ENCODE data around the gene MUC5B.
"Not testable (repeated sequence)": the region's sequence is repeated elsewhere in the genome, so short reads cannot be mapped to it uniquely, and the experiment has no call there.

Gene MUC5B, protein sequence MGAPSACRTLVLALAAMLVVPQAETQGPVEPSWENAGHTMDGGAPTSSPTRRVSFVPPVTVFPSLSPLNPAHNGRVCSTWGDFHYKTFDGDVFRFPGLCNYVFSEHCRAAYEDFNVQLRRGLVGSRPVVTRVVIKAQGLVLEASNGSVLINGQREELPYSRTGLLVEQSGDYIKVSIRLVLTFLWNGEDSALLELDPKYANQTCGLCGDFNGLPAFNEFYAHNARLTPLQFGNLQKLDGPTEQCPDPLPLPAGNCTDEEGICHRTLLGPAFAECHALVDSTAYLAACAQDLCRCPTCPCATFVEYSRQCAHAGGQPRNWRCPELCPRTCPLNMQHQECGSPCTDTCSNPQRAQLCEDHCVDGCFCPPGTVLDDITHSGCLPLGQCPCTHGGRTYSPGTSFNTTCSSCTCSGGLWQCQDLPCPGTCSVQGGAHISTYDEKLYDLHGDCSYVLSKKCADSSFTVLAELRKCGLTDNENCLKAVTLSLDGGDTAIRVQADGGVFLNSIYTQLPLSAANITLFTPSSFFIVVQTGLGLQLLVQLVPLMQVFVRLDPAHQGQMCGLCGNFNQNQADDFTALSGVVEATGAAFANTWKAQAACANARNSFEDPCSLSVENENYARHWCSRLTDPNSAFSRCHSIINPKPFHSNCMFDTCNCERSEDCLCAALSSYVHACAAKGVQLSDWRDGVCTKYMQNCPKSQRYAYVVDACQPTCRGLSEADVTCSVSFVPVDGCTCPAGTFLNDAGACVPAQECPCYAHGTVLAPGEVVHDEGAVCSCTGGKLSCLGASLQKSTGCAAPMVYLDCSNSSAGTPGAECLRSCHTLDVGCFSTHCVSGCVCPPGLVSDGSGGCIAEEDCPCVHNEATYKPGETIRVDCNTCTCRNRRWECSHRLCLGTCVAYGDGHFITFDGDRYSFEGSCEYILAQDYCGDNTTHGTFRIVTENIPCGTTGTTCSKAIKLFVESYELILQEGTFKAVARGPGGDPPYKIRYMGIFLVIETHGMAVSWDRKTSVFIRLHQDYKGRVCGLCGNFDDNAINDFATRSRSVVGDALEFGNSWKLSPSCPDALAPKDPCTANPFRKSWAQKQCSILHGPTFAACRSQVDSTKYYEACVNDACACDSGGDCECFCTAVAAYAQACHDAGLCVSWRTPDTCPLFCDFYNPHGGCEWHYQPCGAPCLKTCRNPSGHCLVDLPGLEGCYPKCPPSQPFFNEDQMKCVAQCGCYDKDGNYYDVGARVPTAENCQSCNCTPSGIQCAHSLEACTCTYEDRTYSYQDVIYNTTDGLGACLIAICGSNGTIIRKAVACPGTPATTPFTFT (N-terminal part only)
- total RNA-seq: 0 reads per million in 2 donors

- DNase-seq: no peak
Measured at GRCh38 chr11:1222491-1223345, at the start of gene MUC5B. TSS of gene MUC5B (plus strand) at chr11:1223066. CDS start at chr11:1223124, 58 bp downstream.

DNA sequence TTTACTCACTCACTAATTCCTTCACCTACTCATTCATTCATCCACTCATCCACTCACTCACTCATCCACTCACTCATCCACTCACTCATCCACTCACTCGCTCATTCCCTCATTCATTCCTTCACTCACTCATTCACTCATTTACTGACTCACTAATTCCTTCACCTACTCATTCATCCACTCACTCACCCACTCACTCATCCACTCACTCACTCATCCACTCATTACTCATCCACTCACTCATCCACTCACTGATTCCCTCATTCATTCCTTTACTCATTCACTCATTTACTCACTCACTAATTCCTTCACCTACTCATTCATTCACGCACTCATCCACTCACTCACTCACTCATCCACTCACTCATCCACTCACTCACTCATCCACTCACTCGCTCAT lies 49.5 kb upstream of the MUC5B start:
- not testable (repeated sequence) for DNase-seq

DNA sequence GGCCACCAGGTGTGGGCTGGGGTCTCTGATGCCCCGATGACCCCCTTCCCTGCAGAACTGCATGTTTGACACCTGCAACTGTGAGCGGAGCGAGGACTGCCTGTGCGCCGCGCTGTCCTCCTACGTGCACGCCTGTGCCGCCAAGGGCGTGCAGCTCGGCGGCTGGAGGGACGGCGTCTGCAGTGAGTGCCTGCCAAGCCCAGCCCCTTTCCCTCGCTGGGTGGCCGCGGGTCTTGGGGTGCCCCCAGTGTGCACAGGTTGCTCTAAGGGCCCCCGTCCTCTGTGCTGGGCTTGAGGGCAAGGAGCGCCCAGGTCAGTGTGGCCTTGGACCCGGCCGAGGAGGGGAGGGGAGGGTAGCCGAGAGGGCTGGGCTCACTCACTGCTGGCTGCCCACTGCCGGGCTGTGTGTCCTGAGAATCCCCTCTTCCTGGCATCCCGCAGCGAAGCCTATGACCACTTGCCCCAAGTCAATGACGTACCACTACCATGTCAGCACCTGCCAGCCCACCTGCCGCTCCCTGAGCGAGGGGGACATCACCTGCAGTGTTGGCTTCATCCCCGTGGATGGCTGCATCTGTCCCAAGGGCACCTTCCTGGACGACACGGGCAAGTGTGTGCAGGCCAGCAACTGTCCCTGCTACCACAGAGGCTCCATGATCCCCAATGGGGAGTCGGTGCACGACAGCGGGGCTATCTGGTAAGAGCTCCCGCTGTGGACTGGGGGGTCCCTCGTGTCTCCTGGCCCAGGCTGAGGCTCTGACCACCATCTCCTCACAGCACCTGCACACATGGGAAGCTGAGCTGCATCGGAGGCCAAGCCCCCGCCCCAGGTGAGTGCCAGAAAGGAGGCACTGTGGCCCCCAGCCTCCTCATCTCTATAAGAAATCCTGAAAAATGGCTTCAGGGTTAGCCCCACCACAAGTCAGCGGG lies 48.2 kb upstream of the MUC5B start:
- DNase-seq: no peak

DNA sequence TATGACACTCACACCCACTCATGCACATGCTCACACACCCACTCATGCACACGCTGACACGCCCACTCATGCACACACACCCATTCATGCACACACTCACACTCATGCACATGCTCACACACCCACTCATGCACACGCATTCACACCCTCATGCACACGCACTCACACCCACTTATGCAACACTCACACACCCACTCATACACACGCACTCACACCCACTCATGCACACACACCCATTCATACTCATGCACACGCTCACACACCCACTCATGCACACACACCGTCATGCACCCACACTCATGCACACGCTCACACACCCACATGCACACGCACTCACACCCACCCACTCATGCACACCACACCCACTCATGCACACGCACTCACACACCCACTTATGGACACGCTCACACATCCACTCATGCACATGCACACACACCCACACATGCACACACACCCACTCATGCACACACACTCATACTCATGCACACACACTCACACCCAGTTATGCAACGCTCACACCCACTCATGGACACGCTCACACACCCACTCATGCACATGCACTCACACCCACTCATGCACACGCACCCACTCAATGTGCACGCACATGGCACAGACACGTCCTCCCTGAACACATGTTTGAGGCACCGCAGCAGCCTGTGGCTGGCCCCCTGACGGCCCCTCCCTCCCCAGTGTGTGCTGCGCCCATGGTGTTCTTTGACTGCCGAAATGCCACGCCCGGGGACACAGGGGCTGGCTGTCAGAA lies 47.2 kb upstream of the MUC5B start:
- no peak for DNase-seq

DNA sequence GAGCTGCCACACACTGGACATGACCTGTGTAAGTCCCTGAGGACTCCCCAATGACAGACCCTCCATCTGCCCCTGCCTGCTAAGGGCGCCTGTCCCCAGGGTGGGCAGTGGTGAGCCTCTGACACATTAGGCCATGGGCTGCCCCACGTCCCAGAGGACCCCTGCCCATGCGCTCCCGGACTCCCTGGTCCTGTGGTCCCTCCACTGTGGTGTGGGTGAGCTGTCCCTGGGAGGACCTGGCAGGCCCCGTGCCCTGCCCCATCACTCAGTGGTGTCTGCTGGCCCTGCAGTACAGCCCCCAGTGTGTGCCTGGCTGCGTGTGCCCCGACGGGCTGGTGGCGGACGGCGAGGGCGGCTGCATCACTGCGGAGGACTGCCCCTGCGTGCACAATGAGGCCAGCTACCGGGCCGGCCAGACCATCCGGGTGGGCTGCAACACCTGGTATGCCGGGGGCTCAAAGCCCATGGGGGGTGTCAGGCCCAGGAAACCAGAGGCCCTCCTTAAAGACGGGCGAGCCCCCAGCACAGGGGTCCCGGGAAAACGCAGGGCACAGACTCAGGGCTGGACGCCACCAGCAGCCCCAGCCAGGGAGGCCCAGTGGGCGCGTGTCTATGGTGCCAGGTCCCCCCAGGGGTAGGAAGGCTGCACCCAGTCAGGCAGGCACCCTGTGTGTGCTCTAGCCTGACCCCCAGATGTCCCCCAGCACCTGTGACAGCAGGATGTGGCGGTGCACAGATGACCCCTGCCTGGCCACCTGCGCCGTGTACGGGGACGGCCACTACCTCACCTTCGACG lies 46.4 kb upstream of the MUC5B start:
- DNase-seq: no peak

GRCh38 chr11:1177020-1177770 lies 45.7 kb upstream of the MUC5B start:
- no peak for DNase-seq

DNA sequence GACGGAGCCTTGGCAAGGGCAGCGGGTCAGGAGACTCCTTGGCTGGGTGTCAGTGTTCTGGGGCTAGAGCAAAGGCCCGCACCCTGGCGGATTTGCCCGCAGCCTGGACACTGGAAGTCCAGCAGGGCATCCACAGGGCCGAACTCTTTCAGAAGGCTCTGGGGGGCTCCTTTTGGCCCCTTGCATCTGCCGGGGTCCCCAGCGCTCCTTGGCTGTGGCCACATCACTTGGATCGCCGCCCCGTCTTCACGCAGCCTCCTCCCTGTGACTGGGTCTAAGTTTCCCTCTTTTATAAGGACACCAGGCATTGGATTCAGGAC lies 45.1 kb upstream of the MUC5B start:
- no peak for DNase-seq

DNA sequence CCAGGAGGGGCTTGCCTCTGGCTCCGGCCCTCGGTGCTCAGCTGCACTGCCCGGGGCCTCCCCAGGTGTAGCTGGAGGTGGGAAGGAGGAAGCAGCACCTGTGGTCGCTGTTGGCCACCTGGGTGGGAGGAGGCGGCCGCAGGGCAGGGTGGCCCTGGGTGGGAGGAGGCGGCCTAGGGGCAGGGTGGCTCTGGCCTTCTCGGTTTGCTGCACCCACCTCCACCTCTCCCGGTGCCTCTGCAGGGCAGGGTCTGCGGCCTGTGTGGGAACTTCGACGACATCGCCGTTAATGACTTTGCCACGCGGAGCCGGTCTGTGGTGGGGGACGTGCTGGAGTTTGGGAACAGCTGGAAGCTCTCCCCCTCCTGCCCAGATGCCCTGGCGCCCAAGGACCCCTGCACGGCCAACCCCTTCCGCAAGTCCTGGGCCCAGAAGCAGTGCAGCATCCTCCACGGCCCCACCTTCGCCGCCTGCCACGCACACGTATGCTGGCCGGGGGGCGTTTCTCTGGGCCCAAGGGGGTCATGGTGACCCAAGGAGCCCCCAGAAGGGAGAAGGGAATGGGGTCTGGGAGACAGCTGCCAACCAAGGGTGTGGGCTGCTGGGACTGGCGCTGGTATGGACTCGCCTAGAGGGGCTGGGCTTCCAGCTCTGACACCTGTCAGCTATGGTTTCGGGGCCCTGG lies 44.5 kb upstream of the MUC5B start:
- DNase-seq: no peak

DNA sequence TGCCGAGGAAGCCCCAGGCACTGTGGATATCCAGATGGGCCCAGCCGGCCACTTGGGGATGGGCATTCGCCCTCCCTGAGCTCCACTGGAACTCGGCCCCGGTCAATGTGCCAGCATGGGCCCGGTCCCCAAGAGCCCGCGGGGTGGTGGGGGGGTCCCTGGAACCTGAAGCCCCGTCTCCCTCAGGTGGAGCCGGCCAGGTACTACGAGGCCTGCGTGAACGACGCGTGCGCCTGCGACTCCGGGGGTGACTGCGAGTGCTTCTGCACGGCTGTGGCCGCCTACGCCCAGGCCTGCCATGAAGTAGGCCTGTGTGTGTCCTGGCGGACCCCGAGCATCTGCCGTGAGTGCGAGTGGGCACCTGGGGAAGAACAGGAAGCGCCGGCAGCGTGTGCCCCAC lies 44.0 kb upstream of the MUC5B start:
- no peak for DNase-seq

GRCh38 chr11:1179641-1180040 lies 43.2 kb upstream of the MUC5B start:
- DNase-seq: no peak

- DNase-seq: no peak
Measured at GRCh38 chr11:1180171-1180570, 42.7 kb upstream of the MUC5B start.

DNA sequence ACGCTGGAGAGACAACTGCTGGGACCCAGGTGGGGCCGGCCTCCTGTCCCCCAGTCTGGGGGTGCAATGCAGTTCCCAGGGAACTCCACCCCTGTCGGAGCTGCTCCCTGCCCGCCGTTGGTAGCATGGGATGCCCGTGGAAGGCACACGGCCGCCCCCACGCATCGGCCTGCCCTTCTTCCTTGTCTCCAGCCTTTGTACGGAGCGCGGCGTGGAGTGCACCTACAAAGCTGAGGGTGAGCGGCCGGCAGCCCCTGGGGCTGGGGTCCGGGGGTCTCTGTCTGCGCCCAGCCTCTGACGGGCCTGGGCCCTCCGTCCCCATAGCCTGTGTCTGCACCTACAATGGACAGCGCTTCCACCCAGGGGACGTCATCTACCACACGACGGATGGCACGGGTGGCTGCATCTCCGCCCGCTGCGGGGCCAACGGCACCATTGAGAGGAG lies 41.9 kb upstream of the MUC5B start:
- no peak for DNase-seq

DNA sequence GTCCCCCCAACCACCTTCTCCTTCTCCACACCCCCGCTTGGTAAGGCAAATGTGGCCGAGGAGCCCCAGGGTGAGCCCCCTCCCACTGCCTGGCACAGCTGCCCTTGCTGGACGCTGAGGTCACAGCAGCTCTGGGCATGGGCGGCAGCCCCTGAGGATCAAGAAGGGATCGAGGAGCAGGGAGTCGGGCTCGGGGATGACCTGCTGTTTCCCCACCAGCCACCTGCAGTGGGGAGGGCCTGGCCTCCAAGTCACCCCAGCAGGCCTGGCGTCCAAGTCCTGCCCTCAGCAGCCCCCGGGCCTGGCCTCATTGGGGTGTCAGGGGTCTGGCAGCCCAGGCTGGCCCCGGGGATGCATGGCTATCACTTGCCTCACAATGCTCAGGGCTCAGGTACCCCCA lies 41.4 kb upstream of the MUC5B start:
- DNase-seq: no peak

GRCh38 chr11:1181853-1182535 lies 40.9 kb upstream of the MUC5B start:
- DNase-seq: no peak

- not testable (repeated sequence) for DNase-seq
Measured at GRCh38 chr11:1184139-1184538, 38.7 kb upstream of the MUC5B start.

DNA sequence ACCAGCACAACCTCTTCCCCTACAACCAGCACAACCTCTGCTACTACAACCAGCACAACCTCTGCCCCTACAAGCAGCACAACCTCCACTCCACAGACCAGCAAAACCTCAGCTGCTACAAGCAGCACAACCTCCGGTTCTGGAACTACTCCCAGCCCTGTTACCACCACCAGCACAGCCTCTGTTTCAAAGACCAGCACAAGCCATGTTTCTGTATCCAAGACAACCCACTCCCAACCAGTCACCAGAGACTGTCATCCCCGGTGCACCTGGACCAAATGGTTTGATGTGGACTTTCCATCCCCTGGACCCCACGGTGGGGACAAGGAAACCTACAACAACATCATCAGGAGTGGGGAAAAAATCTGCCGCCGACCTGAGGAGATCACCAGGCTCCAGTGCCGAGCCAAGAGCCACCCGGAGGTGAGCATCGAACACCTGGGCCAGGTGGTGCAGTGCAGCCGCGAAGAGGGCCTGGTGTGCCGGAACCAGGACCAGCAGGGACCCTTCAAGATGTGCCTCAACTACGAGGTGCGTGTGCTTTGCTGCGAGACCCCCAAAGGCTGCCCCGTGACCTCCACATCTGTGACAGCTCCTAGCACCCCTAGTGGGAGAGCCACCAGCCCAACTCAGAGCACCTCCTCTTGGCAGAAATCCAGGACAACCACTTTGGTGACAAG lies 34.3 kb upstream of the MUC5B start:
- not testable (repeated sequence) for DNase-seq

DNA sequence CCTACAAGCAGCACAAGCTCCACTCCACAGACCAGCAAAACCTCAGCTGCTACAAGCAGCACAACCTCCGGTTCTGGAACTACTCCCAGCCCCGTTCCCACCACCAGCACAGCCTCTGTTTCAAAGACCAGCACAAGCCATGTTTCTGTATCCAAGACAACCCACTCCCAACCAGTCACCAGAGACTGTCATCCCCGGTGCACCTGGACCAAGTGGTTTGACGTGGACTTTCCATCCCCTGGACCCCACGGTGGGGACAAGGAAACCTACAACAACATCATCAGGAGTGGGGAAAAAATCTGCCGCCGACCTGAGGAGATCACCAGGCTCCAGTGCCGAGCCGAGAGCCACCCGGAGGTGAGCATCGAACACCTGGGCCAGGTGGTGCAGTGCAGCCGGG lies 33.0 kb upstream of the MUC5B start:
- not testable (repeated sequence) for DNase-seq
